ENCODE measurements around the gene FLYWCH2.

The FLYWCH2 gene

GRCh38 chr16:2865651-2866050 is 17.4 kb upstream of the FLYWCH2 start:
- Histone ChIP-seq H3K56ac (ENCODE audit: low read length) (no peak overlapping the region), H3K79me2 (ENCODE audit: control insufficient read depth, insufficient read depth, low read length) (no peaks in the 10 kb centered on the region), H2BK5ac (ENCODE audit: low read length) (no peak overlapping the region), H3K4me2 (ENCODE audit: low read length) (no peak overlapping the region), H2AK5ac (ENCODE audit: low read length) (no peak overlapping the region), H4K8ac (ENCODE audit: low read depth, low read length) (no peak overlapping the region), H3K9ac (ENCODE audit: low read length) (no peak overlapping the region), H4K5ac (ENCODE audit: low read length) (no peak overlapping the region), H3K27ac (ENCODE audit: low read depth, low read length) (no peak overlapping the region), H3K79me1 (ENCODE audit: low read length) (no peaks in the 10 kb centered on the region), H3K4me3 (ENCODE audit: low read length) (no peak overlapping the region), H3K18ac (ENCODE audit: low read length) (no peak overlapping the region), H2BK120ac (ENCODE audit: low read depth, low read length) (no peak overlapping the region), H3K4ac (ENCODE audit: low read depth, low read length) (no peak overlapping the region), H3K23ac (ENCODE audit: low read length) (no peak overlapping the region), H3K36me3 (ENCODE audit: control insufficient read depth, insufficient read depth, low read length) (no peaks in the 10 kb centered on the region), H3K4me1 (ENCODE audit: control insufficient read depth, low read depth, low read length) (peaks cover 2% of the 10 kb centered on the region), H2BK15ac (replicated peaks; ENCODE audit: low read depth) (no peak overlapping the region), H3K27me3 (ENCODE audit: insufficient read depth, low read length, poor library complexity) (no peaks in the 10 kb centered on the region)
- no CpG with 5 or more reads among the region's 4 CpGs for WGBS (ENCODE audit: extremely low coverage, insufficient coverage, low lambda C conversion rate)
- DNase-seq, result no peak

DNA sequence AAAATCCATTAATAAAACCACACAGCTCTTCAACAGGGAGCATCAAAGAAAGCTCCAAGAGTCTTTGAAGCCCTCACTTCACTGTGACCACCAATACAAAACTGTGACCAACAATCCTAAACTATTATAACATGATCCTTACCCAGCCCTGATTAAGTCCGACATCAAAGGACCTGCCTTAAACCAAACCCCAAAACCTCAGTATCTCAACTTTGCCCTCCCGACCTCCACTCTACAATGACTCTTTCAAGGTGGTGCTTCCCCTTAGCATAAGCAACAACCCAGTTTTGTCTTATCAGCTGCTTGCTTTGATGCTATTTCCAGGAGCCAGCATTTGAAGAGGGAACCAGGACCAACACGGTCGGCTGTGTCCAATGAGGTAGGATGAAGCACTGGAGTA is 16.6 kb upstream of the FLYWCH2 start:
- Histone ChIP-seq H4K5ac (ENCODE audit: low read length) (no peak overlapping the region), H2AK5ac (ENCODE audit: low read length) (no peak overlapping the region), H3K27me3 (ENCODE audit: insufficient read depth, low read length, poor library complexity) (no peaks in the 10 kb centered on the region), H2BK120ac (ENCODE audit: low read depth, low read length) (no peak overlapping the region), H3K27ac (ENCODE audit: low read depth, low read length) (no peak overlapping the region), H3K4ac (ENCODE audit: low read depth, low read length) (no peak overlapping the region), H3K4me2 (ENCODE audit: low read length) (no peak overlapping the region), H3K4me3 (ENCODE audit: low read length) (no peak overlapping the region), H3K23ac (ENCODE audit: low read length) (no peak overlapping the region), H3K36me3 (ENCODE audit: control insufficient read depth, insufficient read depth, low read length) (no peaks in the 10 kb centered on the region), H3K18ac (ENCODE audit: low read length) (no peak overlapping the region), H3K79me2 (ENCODE audit: control insufficient read depth, insufficient read depth, low read length) (no peaks in the 10 kb centered on the region), H3K79me1 (ENCODE audit: low read length) (no peaks in the 10 kb centered on the region), H3K56ac (ENCODE audit: low read length) (no peak overlapping the region), H3K9ac (ENCODE audit: low read length) (no peak overlapping the region), H4K8ac (ENCODE audit: low read depth, low read length) (no peak overlapping the region), H3K4me1 (ENCODE audit: control insufficient read depth, low read depth, low read length) (peaks cover 2% of the 10 kb centered on the region), H2BK15ac (replicated peaks; ENCODE audit: low read depth) (no peak overlapping the region), H2BK5ac (ENCODE audit: low read length) (no peak overlapping the region)
- WGBS (ENCODE audit: extremely low coverage, insufficient coverage, low lambda C conversion rate), result no CpG with 5 or more reads among the region's 4 CpGs
- DNase-seq, result no peak

GRCh38 chr16:2867661-2867986 is 15.4 kb upstream of the FLYWCH2 start:
- no peaks in the 10 kb centered on the region for H3K79me1 ChIP-seq (ENCODE audit: low read length)
- DNase-seq, result no peak
- H3K27me3 ChIP-seq (ENCODE audit: insufficient read depth, low read length, poor library complexity), result no peaks in the 10 kb centered on the region
- H4K5ac ChIP-seq (ENCODE audit: low read length), result peak overlapping the region; percentile 99
- WGBS (ENCODE audit: extremely low coverage, insufficient coverage, low lambda C conversion rate), result no CpG with 5 or more reads among the region's 8 CpGs
- H3K23ac ChIP-seq (ENCODE audit: low read length), result no peak overlapping the region
- H3K79me2 ChIP-seq (ENCODE audit: control insufficient read depth, insufficient read depth, low read length), result no peaks in the 10 kb centered on the region
- H3K4me2 ChIP-seq (ENCODE audit: low read length), result peak overlapping the region; percentile 85
- no peak overlapping the region for H2AK5ac ChIP-seq (ENCODE audit: low read length)
- H3K4ac ChIP-seq (ENCODE audit: low read depth, low read length), result no peak overlapping the region
- peak overlapping the region; percentile 72 for H3K18ac ChIP-seq (ENCODE audit: low read length)
- peak overlapping the region; percentile 66 for H3K9ac ChIP-seq (ENCODE audit: low read length)
- no peak overlapping the region for H2BK15ac ChIP-seq (replicated peaks; ENCODE audit: low read depth)
- no peak overlapping the region for H4K8ac ChIP-seq (ENCODE audit: low read depth, low read length)
- no peaks in the 10 kb centered on the region for H3K36me3 ChIP-seq (ENCODE audit: control insufficient read depth, insufficient read depth, low read length)
- H3K27ac ChIP-seq (ENCODE audit: low read depth, low read length), result peak overlapping the region; percentile 79
- peaks cover 2% of the 10 kb centered on the region for H3K4me1 ChIP-seq (ENCODE audit: control insufficient read depth, low read depth, low read length)
- H2BK120ac ChIP-seq (ENCODE audit: low read depth, low read length), result no peak overlapping the region
- H3K4me3 ChIP-seq (ENCODE audit: low read length), result peak overlapping the region; percentile 26
- peak overlapping the region; percentile 89 for H3K56ac ChIP-seq (ENCODE audit: low read length)
- no peak overlapping the region for H2BK5ac ChIP-seq (ENCODE audit: low read length)

DNA sequence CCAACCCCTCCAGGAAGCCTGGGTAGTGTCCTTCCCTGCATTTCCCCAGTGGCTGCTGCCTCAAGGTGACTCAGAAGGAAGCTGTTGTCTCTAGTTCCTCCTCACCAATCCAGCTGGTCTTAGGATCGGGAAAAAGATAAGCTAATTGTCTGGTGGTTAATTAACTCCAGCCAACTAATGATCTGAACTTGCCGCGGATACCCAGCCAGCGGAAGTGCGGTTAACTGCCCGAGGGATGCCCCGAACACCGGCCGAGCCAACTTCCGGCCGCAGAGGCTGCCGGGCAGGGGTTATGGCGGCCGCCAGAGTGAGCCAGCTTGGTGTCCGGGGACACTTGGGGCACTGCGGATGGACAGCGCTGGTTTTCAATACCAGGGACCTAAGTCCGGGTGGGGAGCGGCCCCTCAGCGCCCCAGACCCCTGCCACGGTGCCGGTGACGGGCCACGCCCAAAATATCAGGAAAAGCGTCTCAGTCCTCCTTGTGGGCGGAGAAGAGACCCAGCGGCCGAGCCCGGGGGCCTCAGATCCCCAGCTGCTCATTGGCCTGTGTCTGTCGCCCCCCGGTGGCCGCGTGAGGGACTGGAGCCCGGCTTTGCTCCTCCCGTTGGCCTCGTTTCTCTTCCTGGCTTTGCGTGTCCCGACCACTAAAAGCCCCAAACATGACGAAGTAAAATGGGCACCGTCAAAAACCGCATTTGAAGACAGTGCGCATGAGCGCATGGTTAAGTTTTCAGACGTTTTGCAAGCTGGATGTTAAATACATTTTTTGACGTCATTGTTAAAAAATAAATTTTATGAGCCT is 14.8 kb upstream of the FLYWCH2 start:
- Histone ChIP-seq H2BK5ac (ENCODE audit: low read length) (peak overlapping the region; percentile 90), H3K36me3 (ENCODE audit: control insufficient read depth, insufficient read depth, low read length) (no peaks in the 10 kb centered on the region), H3K79me2 (ENCODE audit: control insufficient read depth, insufficient read depth, low read length) (no peaks in the 10 kb centered on the region), H2AK5ac (ENCODE audit: low read length) (no peak overlapping the region), H3K4me2 (ENCODE audit: low read length) (peak overlapping the region; percentile 85), H3K23ac (ENCODE audit: low read length) (no peak overlapping the region), H3K4ac (ENCODE audit: low read depth, low read length) (no peak overlapping the region), H4K5ac (ENCODE audit: low read length) (peak overlapping the region; percentile 99), H3K4me1 (ENCODE audit: control insufficient read depth, low read depth, low read length) (peaks cover 2% of the 10 kb centered on the region), H3K27ac (ENCODE audit: low read depth, low read length) (peak overlapping the region; percentile 79), H3K27me3 (ENCODE audit: insufficient read depth, low read length, poor library complexity) (no peaks in the 10 kb centered on the region), H2BK120ac (ENCODE audit: low read depth, low read length) (no peak overlapping the region), H3K9ac (ENCODE audit: low read length) (peak overlapping the region; percentile 83), H3K4me3 (ENCODE audit: low read length) (peak overlapping the region; percentile 48), H3K79me1 (ENCODE audit: low read length) (no peaks in the 10 kb centered on the region), H4K8ac (ENCODE audit: low read depth, low read length) (no peak overlapping the region), H3K18ac (ENCODE audit: low read length) (peak overlapping the region; percentile 72), H3K56ac (ENCODE audit: low read length) (peak overlapping the region; percentile 91), H2BK15ac (replicated peaks; ENCODE audit: low read depth) (no peak overlapping the region)
- WGBS (ENCODE audit: extremely low coverage, insufficient coverage, low lambda C conversion rate), result no CpG with 5 or more reads among the region's 45 CpGs
- DNase-seq, result peak; percentile 94

- no peak overlapping the region for H3K4me3 ChIP-seq (ENCODE audit: low read length)
- no peak overlapping the region for H3K4me2 ChIP-seq (ENCODE audit: low read length)
- H3K4ac ChIP-seq (ENCODE audit: low read depth, low read length), result no peak overlapping the region
- no peak overlapping the region for H3K18ac ChIP-seq (ENCODE audit: low read length)
- H3K23ac ChIP-seq (ENCODE audit: low read length), result no peak overlapping the region
- no peaks in the 10 kb centered on the region for H3K36me3 ChIP-seq (ENCODE audit: control insufficient read depth, insufficient read depth, low read length)
- no peak overlapping the region for H2BK120ac ChIP-seq (ENCODE audit: low read depth, low read length)
- no peak overlapping the region for H4K8ac ChIP-seq (ENCODE audit: low read depth, low read length)
- no peak overlapping the region for H2BK15ac ChIP-seq (replicated peaks; ENCODE audit: low read depth)
- no peaks in the 10 kb centered on the region for H3K79me2 ChIP-seq (ENCODE audit: control insufficient read depth, insufficient read depth, low read length)
- H3K27me3 ChIP-seq (ENCODE audit: insufficient read depth, low read length, poor library complexity), result no peaks in the 10 kb centered on the region
- no CpG with 5 or more reads among the region's 6 CpGs for WGBS (ENCODE audit: extremely low coverage, insufficient coverage, low lambda C conversion rate)
- H3K79me1 ChIP-seq (ENCODE audit: low read length), result no peaks in the 10 kb centered on the region
- no peak for DNase-seq
- H4K5ac ChIP-seq (ENCODE audit: low read length), result no peak overlapping the region
- H3K9ac ChIP-seq (ENCODE audit: low read length), result no peak overlapping the region
- no peak overlapping the region for H3K27ac ChIP-seq (ENCODE audit: low read depth, low read length)
- no peak overlapping the region for H2AK5ac ChIP-seq (ENCODE audit: low read length)
- H3K56ac ChIP-seq (ENCODE audit: low read length), result no peak overlapping the region
- peaks cover 2% of the 10 kb centered on the region for H3K4me1 ChIP-seq (ENCODE audit: control insufficient read depth, low read depth, low read length)
- H2BK5ac ChIP-seq (ENCODE audit: low read length), result no peak overlapping the region
These were observed 11.1 kb upstream of the FLYWCH2 start for GRCh38 chr16:2871926-2872325.
